Measurements from ENCODE around the gene SHOX. TPM values are rescaled to one million over a fixed set of nuclear protein-coding genes. Genes with fewer than 3 reads are reported as not detected.

Gene SHOX
- polyA plus RNA-seq, 2 of the 4 experiments (the other 2 are of a cell fraction), result not detected

GRCh38 chrX:646796-647195, 16.2 kb downstream of the SHOX start (continued):
- TF ChIP-seq FOSL2 (IDR thresholded peaks at IDR 0.05) (no peak), FOSL2 (CRISPR knock-in tag; IDR thresholded peaks at IDR 0.05) (no peak)

- no peak for DNase-seq (ENCODE audit: low read depth in 1 of 2, low spot score in 1 of 2)
- H3K4me3 ChIP-seq, result no peak overlapping the region
- TF ChIP-seq FOXS1 (CRISPR knock-in tag; IDR thresholded peaks at IDR 0.05) (no peak), RCOR1 (IDR thresholded peaks at IDR 0.05; ENCODE audit: low read depth, low read length) (no peak), EHMT2 (IDR thresholded peaks at IDR 0.05; ENCODE audit: low read depth) (no peak), BHLHE40 (IDR thresholded peaks at IDR 0.05; ENCODE audit: low read depth, low read length) (no peak), RAD21 (conservative IDR thresholded peaks at IDR 0.05 in 1 of 2, IDR thresholded peaks at IDR 0.05 in 1 of 2) (no peak), SMC3 (IDR thresholded peaks at IDR 0.05) (no peak), MAZ (IDR thresholded peaks at IDR 0.05; ENCODE audit: borderline replicate concordance, low read depth, low read length) (no peak)
- no peak for FAIRE-seq
- ATAC-seq, result no peak
- WGBS (ENCODE audit: missing lambda C conversion rate), result 64% methylated on average over 15 of the region's 15 CpGs
- CTCF ChIA-PET, result no interaction called here
- H3K4me1 ChIP-seq, result no peaks in the 10 kb centered on the region
- H3K27ac ChIP-seq, result no peak overlapping the region
- no peaks in the 10 kb centered on the region for H3K9me3 ChIP-seq
- POLR2A ChIA-PET, result no interaction called here
- no peak overlapping the region for H3K4me2 ChIP-seq
Observed at GRCh38 chrX:649166-649565, 18.6 kb downstream of the SHOX start.

DNA sequence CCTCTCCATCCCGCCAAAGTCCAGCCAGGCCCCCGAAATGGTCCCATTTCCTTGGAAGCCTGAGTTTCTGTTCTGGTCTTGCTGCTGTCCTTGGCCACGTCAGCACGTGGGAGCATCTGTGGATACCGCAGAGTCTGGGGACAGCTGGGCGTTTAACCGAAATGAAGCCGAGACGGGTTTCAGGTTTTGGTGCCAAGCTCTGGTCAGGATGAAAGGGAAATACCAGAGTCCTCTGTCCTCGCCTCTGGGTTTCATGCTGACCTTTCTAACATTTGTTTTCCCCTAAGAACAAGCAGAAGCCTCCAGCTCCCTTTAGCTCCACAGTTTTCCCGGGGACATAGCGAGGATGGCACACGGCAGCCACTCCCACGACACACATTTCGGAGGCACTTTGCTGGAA, 19.7 kb downstream of the SHOX start:
- Histone ChIP-seq H3K4me3 (no peak overlapping the region), H3K27ac (no peak overlapping the region), H3K9me3 (no peaks in the 10 kb centered on the region), H3K4me2 (no peak overlapping the region), H3K4me1 (no peaks in the 10 kb centered on the region)
- WGBS (ENCODE audit: missing lambda C conversion rate), result 56% methylated on average over 13 of the region's 15 CpGs
- TF ChIP-seq GATA3 (IDR thresholded peaks at IDR 0.05; ENCODE audit: borderline replicate concordance) (no peak), JUN (IDR thresholded peaks at IDR 0.05) (no peak), JUNB (IDR thresholded peaks at IDR 0.05) (no peak), CHD2 (IDR thresholded peaks at IDR 0.05; ENCODE audit: low read length, partially characterized antibody) (no peak), REST (IDR thresholded peaks at IDR 0.05) (no peak), ZFP36 (IDR thresholded peaks at IDR 0.05; ENCODE audit: borderline replicate concordance, partially characterized antibody) (no peak), CBX8 (IDR thresholded peaks at IDR 0.05) (no peak), HMGXB4 (CRISPR knock-in tag; IDR thresholded peaks at IDR 0.05; ENCODE audit: borderline replicate concordance) (no peak), SREBF2 (IDR thresholded peaks at IDR 0.05) (no peak), TFCP2L1 (CRISPR knock-in tag; IDR thresholded peaks at IDR 0.05) (no peak), ESRRA (IDR thresholded peaks at IDR 0.05; ENCODE audit: borderline replicate concordance, low read length) (no peak), RAD21 (conservative IDR thresholded peaks at IDR 0.05 in 1 of 2, IDR thresholded peaks at IDR 0.05 in 1 of 2) (no peak), USF2 (IDR thresholded peaks at IDR 0.05) (no peak)
- FAIRE-seq, result no peak
- POLR2A ChIA-PET, result no interaction called here
- ATAC-seq, result no peak
- no peak for DNase-seq (ENCODE audit: low read depth in 1 of 2, low spot score in 1 of 2)
- CTCF ChIA-PET, result no interaction called here
